T47D (cell line): ENCODE measurements around the gene XXYLT1.

Source experiments
- DNase-seq, 2 experiments: peaks; one replicate each; pipeline versions ENCODE4 v3.0.0 to v3.0.0-alpha.2; 2011 to 2012; ENCODE audit warnings: low read depth in 1 of 2, low spot score in 1 of 2
- JUND ChIP-seq: IDR thresholded peaks from 2 replicates; pipeline ENCODE4 v1.6.1; 2012; ENCODE audit warnings: low read depth
- in situ Hi-C: cut with HindIII; loops from 2 replicates; pipeline ENCODE4 v1.10.0; 2016; ENCODE audit warnings: low sequenced_read_pairs, low pct_unique_long_range_greater_than_20kb

The XXYLT1 gene

GRCh38 chr3:195131176-195131575 lies 139.8 kb downstream of the XXYLT1 start:
- TF ChIP-seq JUND = no peak
- in situ Hi-C loops = no loop called here
- no peak for DNase-seq

DNA sequence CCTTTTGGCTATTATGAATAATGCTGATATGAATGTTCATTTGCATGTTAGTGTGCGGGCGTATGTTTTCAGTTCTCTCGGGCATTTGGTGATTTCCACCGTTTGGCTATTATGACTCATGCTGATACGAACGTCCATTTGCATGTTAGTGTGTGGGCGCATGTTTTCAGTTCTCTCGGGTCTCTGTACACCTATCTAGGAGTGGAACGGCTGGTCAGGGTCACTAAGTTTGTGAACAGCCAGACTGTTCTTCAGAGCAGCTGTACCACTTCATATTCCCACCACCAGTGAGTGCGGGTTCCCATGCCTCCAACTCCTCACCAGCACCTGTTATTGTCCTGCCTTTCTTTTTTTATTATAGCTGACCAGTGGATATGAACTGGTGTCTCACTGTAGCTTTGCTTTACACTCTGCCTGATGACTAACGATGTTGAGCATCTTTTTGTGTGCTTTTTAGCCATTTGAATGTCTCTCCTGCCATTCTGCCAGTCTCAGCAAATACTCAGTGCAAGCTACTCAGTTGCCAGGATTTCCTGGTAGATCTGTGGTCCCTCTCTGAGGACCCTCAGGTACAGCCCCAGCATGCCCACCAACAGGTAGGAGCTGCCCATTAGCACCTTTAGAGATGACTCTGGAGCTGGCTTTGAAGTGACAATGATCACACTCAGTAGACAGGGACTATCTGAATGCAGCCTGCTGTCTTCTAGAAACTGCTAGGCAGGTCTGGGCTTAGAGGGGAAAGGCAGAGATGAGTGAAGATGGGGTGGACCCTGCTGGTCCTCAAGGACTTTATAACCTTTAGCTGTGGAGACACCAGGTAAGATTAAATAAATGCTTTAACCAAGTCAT lies 141.1 kb downstream of the XXYLT1 start:
- no peak for TF ChIP-seq JUND
- in situ Hi-C loops = no loop called here

DNA sequence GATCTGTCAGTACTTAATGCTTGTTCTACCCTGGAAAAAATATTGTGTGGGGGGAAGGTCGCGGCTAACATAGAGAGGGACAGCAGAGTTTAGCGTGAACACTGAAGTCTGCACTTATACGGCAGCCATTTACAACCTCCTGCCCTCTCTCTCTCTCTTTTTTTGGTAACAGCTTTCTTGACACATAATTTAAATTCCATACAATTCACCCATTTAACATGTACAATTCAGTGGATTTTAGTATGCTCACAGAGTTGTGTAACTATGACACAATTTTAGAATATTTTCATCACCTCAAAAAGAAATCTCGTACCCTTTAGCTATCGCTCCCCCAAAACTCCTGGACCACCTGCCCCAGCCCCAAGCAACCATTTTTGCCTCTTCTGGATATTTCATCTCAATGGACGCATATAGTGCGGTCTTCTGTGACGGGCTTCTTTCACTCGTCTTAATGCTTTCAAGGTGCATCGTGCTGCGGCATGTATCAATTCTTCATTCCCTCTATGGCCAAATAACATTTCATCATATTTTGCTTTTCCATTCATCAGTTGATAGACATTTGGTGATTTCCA lies 141.8 kb downstream of the XXYLT1 start:
- no peak for TF ChIP-seq JUND
- DNase-seq = no peak
- in situ Hi-C loops = no loop called here

More for the DNA sequence above, 141.1 kb downstream of the XXYLT1 start:
- DNase-seq = no peak

- TF ChIP-seq JUND = no peak
- no peak for DNase-seq
- in situ Hi-C loops = no loop called here
These were observed 142.5 kb downstream of the XXYLT1 start for GRCh38 chr3:195128255-195129071.

DNA sequence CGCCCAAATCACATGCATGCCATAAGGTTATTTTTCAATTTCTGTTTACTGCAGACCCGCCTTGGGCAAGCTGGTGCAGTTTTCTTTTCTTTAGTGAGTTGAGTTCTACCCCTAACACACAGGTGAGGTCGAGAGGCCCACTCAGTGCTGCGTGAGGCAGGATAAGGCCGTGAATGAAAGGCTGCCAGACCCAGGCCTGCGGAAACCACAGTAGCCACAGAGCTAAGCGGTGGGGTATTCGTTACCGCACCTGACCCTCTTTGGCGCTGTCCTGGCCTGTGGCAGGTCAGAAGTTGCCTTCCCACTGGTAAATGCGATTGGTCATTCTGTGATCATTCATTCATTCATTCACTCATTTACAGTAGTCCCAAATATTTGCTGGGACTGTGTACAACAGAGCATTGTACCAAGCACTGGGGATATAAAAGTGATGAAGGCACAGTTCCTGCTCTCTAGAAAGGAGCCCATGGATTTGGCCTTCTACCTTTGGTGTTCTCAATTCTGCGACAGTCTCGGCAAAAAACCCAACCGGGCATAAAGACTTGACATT lies 144.8 kb downstream of the XXYLT1 start:
- in situ Hi-C loops = no loop called here
- no peak for DNase-seq
- TF ChIP-seq JUND = no peak

DNA sequence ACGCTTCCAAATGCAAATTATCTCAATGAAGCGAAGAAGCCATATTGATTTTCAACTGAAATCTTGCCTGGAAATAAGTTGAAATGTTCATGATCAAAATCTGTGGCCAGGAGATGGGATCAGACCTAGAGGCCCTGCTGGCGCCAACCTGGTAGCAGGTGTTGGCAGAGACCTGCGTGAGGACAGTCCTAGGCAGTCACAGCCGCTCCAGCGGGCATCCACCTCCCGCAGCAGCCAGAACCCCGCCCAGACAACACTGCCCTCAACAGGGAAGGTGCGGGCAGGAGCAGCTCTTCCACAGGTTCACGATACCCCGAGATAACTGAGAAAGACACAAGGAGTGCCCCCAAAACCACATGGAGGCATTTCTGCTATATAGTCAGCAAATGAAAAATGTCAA lies 145.3 kb downstream of the XXYLT1 start:
- in situ Hi-C loops = no loop called here
- DNase-seq = no peak
- no peak for TF ChIP-seq JUND

- no peak for TF ChIP-seq JUND
- in situ Hi-C loops = no loop called here
- DNase-seq = no peak
These were observed 146.5 kb downstream of the XXYLT1 start for GRCh38 chr3:195124378-195124992.

DNA sequence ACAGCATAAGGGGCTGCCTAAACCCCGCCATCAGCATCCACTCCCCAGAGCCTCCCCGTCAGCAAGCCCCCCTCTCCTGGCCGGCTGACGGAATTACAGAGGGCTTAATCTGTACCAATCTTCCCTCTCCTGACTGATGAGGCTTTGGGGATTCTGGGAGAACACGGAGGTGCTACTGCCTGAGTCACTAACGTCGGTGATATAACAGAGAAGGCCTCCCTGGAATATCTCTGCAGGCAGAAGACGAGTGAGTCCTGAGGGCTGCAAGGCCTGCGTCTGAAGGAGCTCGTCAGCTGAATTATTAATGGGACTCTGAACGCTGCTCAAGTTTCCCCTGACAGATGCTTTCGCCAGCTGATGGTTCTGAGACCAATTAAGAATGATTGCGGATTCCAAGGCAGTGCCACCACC lies 147.7 kb downstream of the XXYLT1 start:
- in situ Hi-C loops = no loop called here

DNA sequence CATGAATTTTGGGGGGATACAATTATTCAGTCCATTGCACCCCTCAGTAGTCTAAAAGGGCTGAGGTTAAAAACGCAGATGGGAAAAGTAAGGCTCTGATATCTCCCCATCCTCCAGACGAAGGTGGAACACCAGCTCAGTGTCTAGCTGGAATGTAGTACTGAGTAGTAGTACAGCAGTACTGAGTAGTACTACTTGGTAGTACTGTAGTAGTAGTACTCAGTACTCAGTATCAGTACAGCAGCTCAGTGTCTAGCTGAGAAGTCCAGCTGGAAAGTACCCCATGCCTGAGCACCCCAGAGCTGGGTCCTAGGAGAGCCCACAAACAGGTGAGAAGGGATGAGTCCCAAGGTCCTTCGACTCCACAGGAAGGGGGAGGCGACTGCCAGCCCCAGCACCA lies 148.7 kb downstream of the XXYLT1 start:
- TF ChIP-seq JUND = no peak
- in situ Hi-C loops = no loop called here
- no peak for DNase-seq

More for the DNA sequence above, 147.7 kb downstream of the XXYLT1 start:
- no peak for DNase-seq
- no peak for TF ChIP-seq JUND

GRCh38 chr3:195120267-195120601 lies 150.7 kb downstream of the XXYLT1 start:
- DNase-seq = no peak
- in situ Hi-C loops = no loop called here
- TF ChIP-seq JUND = no peak

GRCh38 chr3:195119461-195120266 lies 151.3 kb downstream of the XXYLT1 start:
- no peak for DNase-seq
- in situ Hi-C loops = no loop called here
- no peak for TF ChIP-seq JUND

GRCh38 chr3:195118671-195119070 lies 152.3 kb downstream of the XXYLT1 start:
- in situ Hi-C loops = no loop called here
- no peak for TF ChIP-seq JUND
- DNase-seq = no peak
